GM12878 (cell line): ENCODE measurements around the gene FAM229A. TPM values are rescaled to one million over a fixed set of nuclear protein-coding genes. Genes with fewer than 3 reads are reported as not detected.

ENCODE experiments used
- ATAC-seq: fragments of 200-7000 bp; cut with Tn5 transposase; 3 replicates; pipeline ENCODE4 v1.9.1; 2020; ENCODE audit warnings: mild to moderate bottlenecking, moderate library complexity
- BruUV-seq: library from RNA; stranded (reverse); fragments of 400-500 nt; replicated peaks from 2 replicates; lab custom pipeline; 2021; lab: Mats Ljungman, UMichigan
- CTCF ChIA-PET: fragments of 300-600 bp; sonication (Branson Sonifier 250); formaldehyde crosslinking; extraction: SDS; loops from one replicate; lab custom pipeline; 2021; ENCODE audit warnings: inconsistent platforms; lab: Yijun Ruan, JAX
- POLR2A ChIA-PET: fragments of 350-600 bp; formaldehyde crosslinking; extraction: SDS; loops from one replicate; lab custom pipeline; 2021; ENCODE audit warnings: inconsistent platforms; lab: Charles Lee
- RAD21 ChIA-PET: fragments of 300-600 bp; sonication (Branson Sonifier 250); formaldehyde crosslinking; loops from one replicate; lab custom pipeline; 2023; ENCODE audit warnings: antibody characterized with exemption; ENCODE audit not compliant: unreplicated experiment; lab: Charles Lee
- SMC1A ChIA-PET: fragments of 300-600 bp; sonication (Branson Sonifier 250); formaldehyde crosslinking; loops from one replicate; lab custom pipeline; 2023; ENCODE audit not compliant: unreplicated experiment, uncharacterized antibody; lab: Charles Lee
- DNase-seq: peaks from one replicate; pipeline ENCODE4 v3.0.0-alpha.2; 2011; ENCODE audit warnings: low read depth, low spot score
- FAIRE-seq: peaks from 3 replicates; lab custom pipeline; 2011; peaks lifted over from hg19 to GRCh38; lab: Jason Lieb, UNC
- H2AFZ ChIP-seq: 2 replicates; pipeline ENCODE4 v1.6.0; 2011; ENCODE audit warnings: low read depth, low read length, control low read depth; ENCODE audit not compliant: control insufficient read depth
- H3K27ac ChIP-seq: 2 replicates; pipeline ENCODE4 v1.5.1; 2011; ENCODE audit warnings: control low read depth; ENCODE audit not compliant: control insufficient read depth, insufficient read depth
- H3K27me3 ChIP-seq, 2 experiments: replicated peaks in 1 of 2; 2 replicates each; pipeline versions ENCODE4 v1.6.0 to v1.6.1; 2011; ENCODE audit warnings: low read length in 1 of 2; ENCODE audit not compliant: control insufficient read depth in 2 of 2, insufficient read depth in 2 of 2
- H3K36me3 ChIP-seq, 2 experiments: 2 replicates each; pipeline ENCODE4 v1.5.1; 2011; ENCODE audit warnings: low read length in 1 of 2; ENCODE audit not compliant: control insufficient read depth in 2 of 2, insufficient read depth in 2 of 2
- H3K4me1 ChIP-seq: 2 replicates; pipeline ENCODE4 v1.6.1; 2011; ENCODE audit warnings: mild to moderate bottlenecking, low read length, moderate library complexity, mixed read lengths; ENCODE audit not compliant: control insufficient read depth, insufficient read depth
- H3K4me2 ChIP-seq: 2 replicates; pipeline ENCODE4 v1.6.0; 2011; ENCODE audit warnings: control low read depth; ENCODE audit not compliant: control insufficient read depth, insufficient read depth
- H3K4me3 ChIP-seq: fragments of 200-600 bp; sonication (generic); 2 replicates; pipeline ENCODE4 v1.5.1; 2016
- H3K79me2 ChIP-seq: 2 replicates; pipeline ENCODE4 v1.6.0; 2011; ENCODE audit warnings: low read length; ENCODE audit not compliant: control insufficient read depth, insufficient read depth
- H3K9ac ChIP-seq: 2 replicates; pipeline ENCODE4 v1.8.0; 2011; ENCODE audit warnings: low read length, control low read depth, mixed read lengths; ENCODE audit not compliant: control insufficient read depth, insufficient read depth
- H3K9me3 ChIP-seq: replicated peaks from 3 replicates; pipeline ENCODE4 v1.5.1; 2011; ENCODE audit warnings: mild to moderate bottlenecking, low read length; ENCODE audit not compliant: control insufficient read depth, insufficient read depth
- H4K20me1 ChIP-seq: 2 replicates; pipeline ENCODE4 v1.6.0; 2011; ENCODE audit not compliant: control insufficient read depth, insufficient read depth
- CEBPB ChIP-seq, 2 experiments: fragments of 150-350 bp in 1 of 2; IDR thresholded peaks; 2 replicates each; pipeline ENCODE4 v1.6.1; 2012 to 2014; ENCODE audit warnings: low read depth in 2 of 2, low read length in 2 of 2, borderline replicate concordance in 1 of 2, inconsistent platforms in 1 of 2
- CREB1 ChIP-seq: IDR thresholded peaks from 2 replicates; pipeline ENCODE4 v1.6.1; 2012; ENCODE audit warnings: low read depth, mild to moderate bottlenecking, inconsistent platforms
- EED ChIP-seq: sonication (generic); IDR thresholded peaks from 2 replicates; pipeline ENCODE4 v1.6.1; 2016; ENCODE audit warnings: antibody characterized with exemption, low read depth
- FOXK2 ChIP-seq: fragments of 450-650 bp; IDR thresholded peaks from 2 replicates; pipeline ENCODE4 v1.6.1; 2017; ENCODE audit warnings: mild to moderate bottlenecking, moderate library complexity
- GABPA ChIP-seq: IDR thresholded peaks from 2 replicates; pipeline ENCODE4 v1.6.1; 2014; ENCODE audit warnings: antibody characterized with exemption, low read depth, mild to moderate bottlenecking, inconsistent platforms
- HCFC1 ChIP-seq: fragments of 150-350 bp; IDR thresholded peaks from 2 replicates; pipeline ENCODE4 v1.6.1; 2014; ENCODE audit warnings: low read length
- IRF4 ChIP-seq: IDR thresholded peaks from 2 replicates; pipeline ENCODE4 v1.6.1; 2011; ENCODE audit warnings: low read depth, low read length
- MLLT1 ChIP-seq: fragments of 450-650 bp; IDR thresholded peaks from 2 replicates; pipeline ENCODE4 v1.6.1; 2016; ENCODE audit warnings: mild to moderate bottlenecking
- NFIC ChIP-seq: IDR thresholded peaks from 2 replicates; pipeline ENCODE4 v1.6.1; 2012; ENCODE audit warnings: low read depth, mild to moderate bottlenecking, inconsistent platforms, low read length, moderate library complexity
- NFYA ChIP-seq: IDR thresholded peaks from 2 replicates; pipeline ENCODE4 v1.6.1; 2011; ENCODE audit warnings: low read depth, mild to moderate bottlenecking, low read length, improper control_type of control experiment, borderline replicate concordance
- NFYB ChIP-seq: IDR thresholded peaks from 2 replicates; pipeline ENCODE4 v1.6.1; 2011; ENCODE audit warnings: low read depth, mild to moderate bottlenecking, low read length, improper control_type of control experiment, moderate library complexity; ENCODE audit not compliant: insufficient read depth
- SMC3 ChIP-seq: IDR thresholded peaks from 2 replicates; pipeline ENCODE4 v1.6.1; 2011; ENCODE audit warnings: low read length, improper control_type of control experiment, borderline replicate concordance
- SP1 ChIP-seq: IDR thresholded peaks from one replicate; pipeline ENCODE4 v1.6.1; 2011; ENCODE audit warnings: low read depth, low read length
- TARDBP ChIP-seq: IDR thresholded peaks from 2 replicates; pipeline ENCODE4 v1.6.1; 2016; ENCODE audit warnings: borderline replicate concordance
- TCF7 ChIP-seq: IDR thresholded peaks from 2 replicates; pipeline ENCODE4 v1.6.1; 2014; ENCODE audit warnings: antibody characterized with exemption, borderline replicate concordance
- ZBED1 ChIP-seq: IDR thresholded peaks from 2 replicates; pipeline ENCODE4 v1.6.1; 2016; ENCODE audit warnings: borderline replicate concordance
- WGBS: methylation state at CpG from one replicate; pipeline ENCODE4 v1.1.6; 2016; ENCODE audit warnings: low lambda C conversion rate; ENCODE audit not compliant: insufficient replicate concordance, insufficient coverage; ENCODE audit errors: missing lambda C conversion rate; 5-methylcytosine and 5-hydroxymethylcytosine counted together
- in situ Hi-C: fragments of 300-500 bp; cut with MboI; formaldehyde crosslinking; loops from 9 replicates; pipeline ENCODE4 v1.14.3; 2018; ENCODE audit warnings: mixed read lengths
- intact Hi-C: fragments of 100-400 bp; cut with micrococcal nuclease; formaldehyde crosslinking; loops from one replicate; pipeline ENCODE4 v1.14.2; 2022; ENCODE audit not compliant: unreplicated experiment
- polyA plus RNA-seq, 11 experiments: library from polyadenylated mRNA; depleted of rRNA in 4 of 11; unstranded in 6 of 11; stranded (reverse) in 5 of 11; fragments of >200 nt; fragmentation: Nextera tagmentation in 4 of 11; fragmentation: Illumina TruSeq in 1 of 11; extraction: Ambion mirVana in 4 of 11; extraction: Trizol in 1 of 11; gene quantifications; 1 replicate in 1 of 11; 2 replicates in 10 of 11; pipeline versions ENCODE4 v1.2.1 to v1.2.3, GENCODE V29; 2011 to 2016; ENCODE audit warnings: inconsistent platforms in 2 of 11, missing spikeins in 2 of 11, low read depth in 1 of 11
- total RNA-seq, 4 experiments: library from RNA; depleted of rRNA in 3 of 4; stranded (reverse); fragments of >200 nt in 3 of 4; fragmentation: Illumina TruSeq in 1 of 4; extraction: Trizol in 1 of 4; gene quantifications; 2 replicates each; pipeline versions ENCODE4 v1.2.1 to v1.2.3, GENCODE V29; 2013 to 2021
- TF ChIP-seq, protein P1 (sequence below): IDR thresholded peaks from 2 replicates; pipeline ENCODE4 v1.6.1; 2012; ENCODE audit warnings: low read length, inconsistent platforms
- TF ChIP-seq, protein P2 (sequence below): IDR thresholded peaks from 2 replicates; pipeline ENCODE4 v1.6.1; 2011; ENCODE audit warnings: borderline replicate concordance, low read depth, mild to moderate bottlenecking, moderate library complexity, mixed read lengths, low read length; ENCODE audit not compliant: insufficient read depth; ENCODE audit errors: extremely low read length

FAM229A gene
- total and polyA plus RNA-seq, 10 of the 15 experiments (the other 5 are each of a cell fraction or from before 2014, with no cell fraction given): 0.02 to 5.3 (median 1.4) TPM; not detected in 1

DNA sequence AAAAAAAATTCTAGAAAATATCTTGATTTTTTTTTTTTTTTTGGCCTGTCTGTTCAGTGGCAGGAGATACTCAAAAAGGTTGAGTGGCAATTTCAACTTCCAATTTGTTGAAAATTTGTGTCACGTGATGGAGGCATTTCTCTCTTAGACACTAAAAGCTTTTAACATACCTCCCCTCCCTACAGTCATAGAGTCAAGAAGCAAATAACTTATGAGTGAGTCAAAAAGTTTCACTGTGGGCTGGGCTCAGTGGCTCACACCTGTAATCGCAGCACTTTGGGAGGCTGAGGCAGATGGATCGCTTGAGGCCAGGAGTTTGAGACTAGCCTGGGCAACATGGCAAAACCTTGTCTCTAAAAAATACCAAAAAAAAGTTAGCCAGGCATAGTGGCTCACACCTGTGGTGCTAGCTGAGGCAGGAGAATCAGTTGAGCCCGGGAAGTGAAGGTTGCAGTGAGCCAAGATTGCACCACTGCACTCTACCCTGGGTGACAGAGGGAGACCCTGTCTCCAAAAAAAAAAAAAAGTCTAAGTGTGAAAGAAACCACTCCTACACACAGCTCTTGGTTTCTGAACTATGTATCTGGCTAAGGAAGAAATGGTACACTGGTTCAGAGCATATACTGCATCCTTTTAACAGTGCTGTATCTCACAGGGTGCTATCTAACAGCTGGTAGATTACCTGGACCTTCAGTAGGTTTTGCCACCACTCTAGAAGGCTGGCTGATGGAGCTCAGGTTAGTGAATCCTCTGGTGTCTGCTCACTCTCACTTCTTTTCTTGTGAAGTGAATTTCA is 43.6 kb upstream of the FAM229A start:
- in situ Hi-C loops: no loop called here
- intact Hi-C loops: no loop called here
- 43% methylated on average over 4 of the region's 4 CpGs for WGBS
- H3K27me3 ChIP-seq: no peaks in the 10 kb centered on the region
- no peaks in the 10 kb centered on the region for H3K79me2 ChIP-seq
- FAIRE-seq: no peak
- H4K20me1 ChIP-seq: no peaks in the 10 kb centered on the region
- BruUV-seq: no TSS peak
- no peak overlapping the region for H3K27ac ChIP-seq
- H3K9me3 ChIP-seq: no peaks in the 10 kb centered on the region
- RAD21 ChIA-PET: interaction anchor here (1.5 kb wide), 1 partner anchor 190 kb away, joined by 4 read pairs; no protein-coding TSS in a partner anchor
- H3K4me2 ChIP-seq: no peak overlapping the region
- H2AFZ ChIP-seq: no peak overlapping the region
- POLR2A ChIA-PET: interaction anchor here (0.7 kb wide), 1 partner anchor 253 kb away, joined by 10 read pairs; no protein-coding TSS in a partner anchor
- DNase-seq: no peak
- no peak overlapping the region for H3K4me3 ChIP-seq
- H3K9ac ChIP-seq: no peak overlapping the region
- ATAC-seq: peak; percentile 42
- TF ChIP-seq NFIC (no peak), NFYB (no peak), GABPA (no peak), NFYA (no peak), TARDBP (no peak), FOXK2 (no peak), MLLT1 (no peak), IRF4 (no peak), EED (no peak), SMC3 (no peak), CREB1 (no peak), ZBED1 (no peak), HCFC1 (no peak), CEBPB (IDR thresholded peaks at IDR 0.05; ENCODE audit: borderline replicate concordance in 1 of 2, low read depth in 2 of 2, low read length in 2 of 2) (no peak), SP1 (no peak), TCF7 (no peak)
- TF ChIP-seq, protein P1, sequence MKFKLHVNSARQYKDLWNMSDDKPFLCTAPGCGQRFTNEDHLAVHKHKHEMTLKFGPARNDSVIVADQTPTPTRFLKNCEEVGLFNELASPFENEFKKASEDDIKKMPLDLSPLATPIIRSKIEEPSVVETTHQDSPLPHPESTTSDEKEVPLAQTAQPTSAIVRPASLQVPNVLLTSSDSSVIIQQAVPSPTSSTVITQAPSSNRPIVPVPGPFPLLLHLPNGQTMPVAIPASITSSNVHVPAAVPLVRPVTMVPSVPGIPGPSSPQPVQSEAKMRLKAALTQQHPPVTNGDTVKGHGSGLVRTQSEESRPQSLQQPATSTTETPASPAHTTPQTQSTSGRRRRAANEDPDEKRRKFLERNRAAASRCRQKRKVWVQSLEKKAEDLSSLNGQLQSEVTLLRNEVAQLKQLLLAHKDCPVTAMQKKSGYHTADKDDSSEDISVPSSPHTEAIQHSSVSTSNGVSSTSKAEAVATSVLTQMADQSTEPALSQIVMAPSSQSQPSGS: no peak
- TF ChIP-seq, protein P2, sequence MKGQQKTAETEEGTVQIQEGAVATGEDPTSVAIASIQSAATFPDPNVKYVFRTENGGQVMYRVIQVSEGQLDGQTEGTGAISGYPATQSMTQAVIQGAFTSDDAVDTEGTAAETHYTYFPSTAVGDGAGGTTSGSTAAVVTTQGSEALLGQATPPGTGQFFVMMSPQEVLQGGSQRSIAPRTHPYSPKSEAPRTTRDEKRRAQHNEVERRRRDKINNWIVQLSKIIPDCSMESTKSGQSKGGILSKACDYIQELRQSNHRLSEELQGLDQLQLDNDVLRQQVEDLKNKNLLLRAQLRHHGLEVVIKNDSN: no peak
- H3K4me1 ChIP-seq: no peaks in the 10 kb centered on the region
- CTCF ChIA-PET: interaction anchor here (1.3 to 7.4 kb wide), 3 partner anchors 7 to 190 kb away, joined by 4 to 87 read pairs (median 5); partner anchors contain the start of gene BSDC1
- SMC1A ChIA-PET: interaction anchor here (0.6 to 0.7 kb wide), 2 partner anchors 68 to 236 kb away, joined by 3 read pairs; no protein-coding TSS in a partner anchor
- H3K36me3 ChIP-seq: no peaks in the 10 kb centered on the region
